Measurements from ENCODE around the gene ACIN1.

ACIN1 gene

GRCh38 chr14:23056956-23057756 is 37.8 kb downstream of the ACIN1 start, which contains the start of gene CDH24:
Gene CDH24 (minus strand): TSS chr14:23057520. CDS start chr14:23055733, 1,787 bp downstream.
- H4K20me1 ChIP-seq, result peaks cover 30 to 68% (median 41%) of the 10 kb centered on the region in 11 experiments; a peak in 21 of 22 replicates
- H3K36me3 ChIP-seq, result peaks cover 31 to 40% (median 36%) of the 10 kb centered on the region in 11 experiments
- peak within 1 kb of the TSS; percentile 64 to 82 (median 75) for H3K9ac ChIP-seq
- peak within 1 kb of the TSS; percentile 93 to 100 (median 99) for H3K4me2 ChIP-seq
- H3K4me3 ChIP-seq, result peak within 1 kb of the TSS; percentile 65 to 78 (median 72)
- no peak for TF ChIP-seq Cebpa-rat (IDR thresholded peaks at IDR 0.05)
- H3K27me3 ChIP-seq, result peaks cover 3 to 11% (median 8%) of the 10 kb centered on the region in 11 experiments; a peak in 15 of 22 replicates
- H3K4me1 ChIP-seq, result peaks cover 14 to 66% (median 42%) of the 10 kb centered on the region in 10 experiments; a peak in 19 of 20 replicates
- no peaks in the 10 kb centered on the region for H3K9me3 ChIP-seq (replicated peaks in 1 of 11)
- peak within 1 kb of the TSS in 9 of 11 experiments; percentile 11 to 66 (median 59); a peak in 17 of 22 replicates for H3K27ac ChIP-seq

GRCh38 chr14:23056145-23056955 is 38.6 kb downstream of the ACIN1 start:
- Histone ChIP-seq H3K9me3 (replicated peaks in 1 of 11) (no peaks in the 10 kb centered on the region), H4K20me1 (peaks cover 30 to 60% (median 37%) of the 10 kb centered on the region in 11 experiments; a peak in 21 of 22 replicates), H3K9ac (peak overlapping the region; percentile 45 to 82 (median 74); a peak in 18 of 22 replicates), H3K36me3 (peaks cover 27 to 33% (median 31%) of the 10 kb centered on the region in 11 experiments), H3K4me2 (peak overlapping the region; percentile 93 to 100 (median 99)), H3K27me3 (peaks cover 3 to 11% (median 8%) of the 10 kb centered on the region in 11 experiments; a peak in 15 of 22 replicates), H3K27ac (peak overlapping the region in 1 of 11 experiments; percentile 6; a peak in 4 of 22 replicates), H3K4me3 (peak overlapping the region; percentile 65 to 78 (median 72)), H3K4me1 (peaks cover 14 to 66% (median 42%) of the 10 kb centered on the region in 10 experiments; a peak in 19 of 20 replicates)
- no peak for TF ChIP-seq Cebpa-rat (IDR thresholded peaks at IDR 0.05)

- no peaks in the 10 kb centered on the region for H3K9me3 ChIP-seq (replicated peaks in 1 of 11)
- peak overlapping the region in 6 of 11 experiments; percentile 23 to 82 (median 78); a peak in 6 of 22 replicates for H3K9ac ChIP-seq
- peaks cover 3 to 11% (median 8%) of the 10 kb centered on the region in 11 experiments; a peak in 15 of 22 replicates for H3K27me3 ChIP-seq
- H3K4me3 ChIP-seq, result no peak overlapping the region
- H3K4me1 ChIP-seq, result peaks cover 19 to 61% (median 40%) of the 10 kb centered on the region in 10 experiments; a peak in 19 of 20 replicates
- H3K4me2 ChIP-seq, result peak overlapping the region in 10 of 11 experiments; percentile 96 to 100 (median 99); a peak in 18 of 22 replicates
- 0 out of 22 replicates have a peak overlapping the region, but pooled peaks of 1 of the 11 experiments have one; percentile 29 for H3K27ac ChIP-seq
- H3K36me3 ChIP-seq, result peaks cover 21 to 26% (median 24%) of the 10 kb centered on the region in 11 experiments
- no peak for TF ChIP-seq Cebpa-rat (IDR thresholded peaks at IDR 0.05)
- peaks cover 25 to 53% (median 32%) of the 10 kb centered on the region in 11 experiments; a peak in 21 of 22 replicates for H4K20me1 ChIP-seq
These were observed 39.3 kb downstream of the ACIN1 start for GRCh38 chr14:23055621-23056144.

GRCh38 chr14:23055147-23055550 is 39.8 kb downstream of the ACIN1 start:
- Histone ChIP-seq H3K4me2 (peak overlapping the region in 6 of 11 experiments; percentile 96 to 100 (median 100); a peak in 10 of 22 replicates), H3K4me3 (no peak overlapping the region)
- no peak for TF ChIP-seq Cebpa-rat (IDR thresholded peaks at IDR 0.05)

GRCh38 chr14:23054000-23054811 is 40.7 kb downstream of the ACIN1 start:
- peaks cover 11 to 39% (median 17%) of the 10 kb centered on the region in 11 experiments; a peak in 21 of 22 replicates for H4K20me1 ChIP-seq
- H3K4me2 ChIP-seq, result no peak overlapping the region
- H3K4me1 ChIP-seq, result peaks cover 18 to 46% (median 31%) of the 10 kb centered on the region in 10 experiments; a peak in 19 of 20 replicates
- TF ChIP-seq Cebpa-rat (IDR thresholded peaks at IDR 0.05), result no peak
- peaks cover 3 to 11% (median 8%) of the 10 kb centered on the region in 11 experiments; a peak in 15 of 22 replicates for H3K27me3 ChIP-seq
- H3K27ac ChIP-seq, result no peak overlapping the region
- no peak overlapping the region for H3K4me3 ChIP-seq
- H3K9me3 ChIP-seq (replicated peaks in 1 of 11), result no peaks in the 10 kb centered on the region
- H3K9ac ChIP-seq, result no peak overlapping the region
- H3K36me3 ChIP-seq, result peaks cover 7 to 12% (median 10%) of the 10 kb centered on the region in 11 experiments

More at GRCh38 chr14:23055147-23055550, 39.8 kb downstream of the ACIN1 start:
- Histone ChIP-seq H3K9ac (peak overlapping the region in 3 of 11 experiments; percentile 26 to 82 (median 81); a peak in 4 of 22 replicates), H4K20me1 (peaks cover 20 to 48% (median 27%) of the 10 kb centered on the region in 11 experiments; a peak in 21 of 22 replicates), H3K4me1 (peaks cover 19 to 55% (median 36%) of the 10 kb centered on the region in 10 experiments; a peak in 19 of 20 replicates), H3K27me3 (peaks cover 3 to 11% (median 8%) of the 10 kb centered on the region in 11 experiments; a peak in 15 of 22 replicates), H3K36me3 (peaks cover 16 to 21% (median 19%) of the 10 kb centered on the region in 11 experiments), H3K27ac (0 out of 22 replicates have a peak overlapping the region, but pooled peaks of 1 of the 11 experiments have one; percentile 29), H3K9me3 (replicated peaks in 1 of 11) (no peaks in the 10 kb centered on the region)

GRCh38 chr14:23053426-23053825 is 41.5 kb downstream of the ACIN1 start:
- H3K4me3 ChIP-seq, result no peak overlapping the region
- H3K36me3 ChIP-seq, result peaks cover 0 to 4% (median 2%) of the 10 kb centered on the region in 11 experiments; a peak in 8 of 22 replicates
- no peak overlapping the region for H3K27ac ChIP-seq
- no peak for TF ChIP-seq Cebpa-rat (IDR thresholded peaks at IDR 0.05)
- H3K4me1 ChIP-seq, result peaks cover 18 to 38% (median 25%) of the 10 kb centered on the region in 10 experiments; a peak in 19 of 20 replicates
- peaks cover 4 to 31% (median 9%) of the 10 kb centered on the region in 11 experiments; a peak in 21 of 22 replicates for H4K20me1 ChIP-seq
- no peaks in the 10 kb centered on the region for H3K9me3 ChIP-seq (replicated peaks in 1 of 11)
- H3K4me2 ChIP-seq, result no peak overlapping the region
- H3K27me3 ChIP-seq, result peaks cover 3 to 11% (median 8%) of the 10 kb centered on the region in 11 experiments; a peak in 15 of 22 replicates
- H3K9ac ChIP-seq, result peak overlapping the region in 2 of 11 experiments; percentile 30 to 44; a peak in 2 of 22 replicates

- H4K20me1 ChIP-seq, result peaks cover 0 to 23% (median 4%) of the 10 kb centered on the region in 11 experiments; a peak in 13 of 22 replicates
- peak overlapping the region in 3 of 11 experiments; percentile 18 to 44 (median 20); a peak in 2 of 22 replicates for H3K9ac ChIP-seq
- peaks cover 3 to 11% (median 8%) of the 10 kb centered on the region in 11 experiments; a peak in 15 of 22 replicates for H3K27me3 ChIP-seq
- peaks cover 16 to 31% (median 21%) of the 10 kb centered on the region in 10 experiments; a peak in 19 of 20 replicates for H3K4me1 ChIP-seq
- no peak overlapping the region for H3K27ac ChIP-seq
- TF ChIP-seq Cebpa-rat (IDR thresholded peaks at IDR 0.05), result no peak
- no peaks in the 10 kb centered on the region for H3K9me3 ChIP-seq (replicated peaks in 1 of 11)
- no peak overlapping the region for H3K4me3 ChIP-seq
- H3K36me3 ChIP-seq, result no peaks in the 10 kb centered on the region; a peak in 2 of 22 replicates
- H3K4me2 ChIP-seq, result no peak overlapping the region
These were observed 42.3 kb downstream of the ACIN1 start for GRCh38 chr14:23052671-23053070.

Data from BLaER1 treated with 17β-estradiol and CSF1 and Interleukin-3, amounts not matched to agents 10 nM and 100 nM (cell line).